Measurements from ENCODE around the gene COL28A1. TPM values are rescaled to one million over a fixed set of nuclear protein-coding genes. Genes with fewer than 3 reads are reported as not detected.
"Not testable (repeated sequence)": the region's sequence is repeated elsewhere in the genome, so short reads cannot be mapped to it uniquely, and the experiment has no call there.

Gene COL28A1
- total RNA-seq, 1 donor from 2014 or later: not detected

DNA sequence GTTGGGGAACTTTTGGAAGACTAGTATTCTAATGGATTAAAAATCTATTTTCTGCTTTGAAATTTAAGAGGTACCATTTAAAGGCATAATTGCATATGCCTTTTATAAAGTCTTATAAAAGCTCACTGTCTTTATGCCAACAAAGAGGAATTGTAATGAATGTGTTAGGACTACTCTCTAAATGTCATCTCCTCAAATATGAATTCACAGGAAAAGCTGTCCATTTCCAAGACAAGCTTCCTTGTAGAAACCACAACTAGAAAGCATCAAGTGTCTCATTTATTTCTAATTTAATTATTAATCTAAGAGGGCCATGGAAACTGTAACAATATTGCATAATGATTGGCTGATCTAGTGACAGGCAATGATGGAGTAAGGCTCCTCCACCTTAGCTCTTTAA is 130.2 kb downstream of the COL28A1 start:
- H3K36me3 Mint-ChIP-seq (ENCODE audit: low read depth, unreplicated experiment): no peaks in the 10 kb centered on the region
- H3K27me3 Mint-ChIP-seq (ENCODE audit: unreplicated experiment): no peaks in the 10 kb centered on the region
- no peak overlapping the region for H3K4me3 Mint-ChIP-seq (ENCODE audit: unreplicated experiment)
- no peaks in the 10 kb centered on the region for H3K4me1 Mint-ChIP-seq (ENCODE audit: unreplicated experiment)
- no peak for DNase-seq (ENCODE audit: low spot score)
- no peak overlapping the region for H3K27ac Mint-ChIP-seq (ENCODE audit: unreplicated experiment)
- H3K9me3 Mint-ChIP-seq (ENCODE audit: unreplicated experiment): no peaks in the 10 kb centered on the region
- TF ChIP-seq, protein P1, sequence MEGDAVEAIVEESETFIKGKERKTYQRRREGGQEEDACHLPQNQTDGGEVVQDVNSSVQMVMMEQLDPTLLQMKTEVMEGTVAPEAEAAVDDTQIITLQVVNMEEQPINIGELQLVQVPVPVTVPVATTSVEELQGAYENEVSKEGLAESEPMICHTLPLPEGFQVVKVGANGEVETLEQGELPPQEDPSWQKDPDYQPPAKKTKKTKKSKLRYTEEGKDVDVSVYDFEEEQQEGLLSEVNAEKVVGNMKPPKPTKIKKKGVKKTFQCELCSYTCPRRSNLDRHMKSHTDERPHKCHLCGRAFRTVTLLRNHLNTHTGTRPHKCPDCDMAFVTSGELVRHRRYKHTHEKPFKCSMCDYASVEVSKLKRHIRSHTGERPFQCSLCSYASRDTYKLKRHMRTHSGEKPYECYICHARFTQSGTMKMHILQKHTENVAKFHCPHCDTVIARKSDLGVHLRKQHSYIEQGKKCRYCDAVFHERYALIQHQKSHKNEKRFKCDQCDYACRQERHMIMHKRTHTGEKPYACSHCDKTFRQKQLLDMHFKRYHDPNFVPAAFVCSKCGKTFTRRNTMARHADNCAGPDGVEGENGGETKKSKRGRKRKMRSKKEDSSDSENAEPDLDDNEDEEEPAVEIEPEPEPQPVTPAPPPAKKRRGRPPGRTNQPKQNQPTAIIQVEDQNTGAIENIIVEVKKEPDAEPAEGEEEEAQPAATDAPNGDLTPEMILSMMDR (IDR thresholded peaks at IDR 0.05; ENCODE audit: unreplicated experiment): no peak

DNA sequence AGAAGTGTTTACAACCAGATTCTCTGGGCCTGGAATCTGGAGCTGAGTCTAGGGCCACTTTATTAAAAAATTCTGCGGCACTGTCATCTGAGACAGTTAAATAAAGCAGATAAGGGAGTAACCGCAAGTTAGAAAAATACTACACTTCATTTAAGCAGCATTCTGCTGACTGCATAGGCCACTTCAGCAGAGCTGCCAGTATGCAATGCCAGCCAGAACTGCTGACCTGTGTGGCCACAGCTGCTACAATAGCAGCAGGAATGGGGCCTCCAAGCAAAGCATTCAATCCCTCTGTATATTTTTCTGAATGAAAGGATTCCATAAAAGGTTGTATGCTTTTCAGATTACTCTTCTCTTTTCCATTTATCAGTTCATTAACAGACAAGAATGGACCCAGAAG is 136.0 kb downstream of the COL28A1 start:
- Mint-ChIP-seq H3K27me3 (ENCODE audit: unreplicated experiment) (no peaks in the 10 kb centered on the region), H3K36me3 (ENCODE audit: low read depth, unreplicated experiment) (no peaks in the 10 kb centered on the region), H3K27ac (ENCODE audit: unreplicated experiment) (no peak overlapping the region), H3K4me3 (ENCODE audit: unreplicated experiment) (no peak overlapping the region), H3K4me1 (ENCODE audit: unreplicated experiment) (no peaks in the 10 kb centered on the region), H3K9me3 (ENCODE audit: unreplicated experiment) (no peaks in the 10 kb centered on the region)
- TF ChIP-seq, protein P1 (IDR thresholded peaks at IDR 0.05; ENCODE audit: unreplicated experiment): no peak
- DNase-seq (ENCODE audit: low spot score): no peak

DNA sequence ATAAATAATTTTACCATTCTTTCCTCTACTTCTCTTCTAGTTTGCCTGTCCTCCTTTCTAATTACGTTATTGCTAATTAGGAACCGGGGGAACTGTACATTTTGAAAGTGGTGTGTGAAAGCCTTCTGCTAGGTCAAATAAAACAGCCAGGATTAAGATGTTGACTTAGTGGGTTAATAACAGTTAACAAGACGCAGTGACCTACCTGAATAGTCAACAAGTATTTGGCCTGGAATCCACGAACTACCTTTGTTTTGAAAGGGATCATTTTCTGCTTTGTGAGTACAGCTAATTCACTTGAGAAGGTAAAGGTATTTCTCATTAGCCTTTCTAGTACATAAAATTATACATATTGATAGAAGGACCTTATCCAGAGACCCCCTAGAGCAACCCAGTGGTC is 139.9 kb downstream of the COL28A1 start:
- TF ChIP-seq, protein P1 (IDR thresholded peaks at IDR 0.05; ENCODE audit: unreplicated experiment): no peak
- H3K4me1 Mint-ChIP-seq (ENCODE audit: unreplicated experiment): no peaks in the 10 kb centered on the region
- H3K4me3 Mint-ChIP-seq (ENCODE audit: unreplicated experiment): no peak overlapping the region
- DNase-seq (ENCODE audit: low spot score): no peak
- no peaks in the 10 kb centered on the region for H3K9me3 Mint-ChIP-seq (ENCODE audit: unreplicated experiment)
- H3K36me3 Mint-ChIP-seq (ENCODE audit: low read depth, unreplicated experiment): no peaks in the 10 kb centered on the region
- H3K27me3 Mint-ChIP-seq (ENCODE audit: unreplicated experiment): peaks cover 2% of the 10 kb centered on the region
- no peak overlapping the region for H3K27ac Mint-ChIP-seq (ENCODE audit: unreplicated experiment)

DNA sequence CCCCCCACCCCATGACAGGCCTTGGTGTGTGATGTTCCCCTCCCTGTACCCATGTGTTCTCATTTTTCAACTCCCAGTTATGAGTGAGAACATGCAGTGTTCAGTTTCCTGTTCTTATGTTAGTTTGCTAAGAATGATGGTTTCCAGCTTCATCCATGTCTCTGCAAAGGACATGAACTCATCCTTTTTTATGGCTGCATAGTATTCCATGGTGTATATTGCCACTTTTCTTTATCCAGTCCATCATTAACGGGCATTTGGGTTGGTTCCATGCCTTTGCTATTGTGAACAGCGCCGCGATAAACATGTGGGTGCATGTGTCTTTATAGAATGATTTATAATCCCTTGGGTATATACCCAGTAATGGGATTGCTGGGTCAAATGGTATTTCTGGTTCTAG is 147.5 kb downstream of the COL28A1 start:
- not testable (repeated sequence) for H3K4me3 Mint-ChIP-seq (ENCODE audit: unreplicated experiment); H3K27me3 Mint-ChIP-seq (ENCODE audit: unreplicated experiment); H3K36me3 Mint-ChIP-seq (ENCODE audit: low read depth, unreplicated experiment); H3K9me3 Mint-ChIP-seq (ENCODE audit: unreplicated experiment); DNase-seq (ENCODE audit: low spot score); H3K27ac Mint-ChIP-seq (ENCODE audit: unreplicated experiment); H3K4me1 Mint-ChIP-seq (ENCODE audit: unreplicated experiment)

DNA sequence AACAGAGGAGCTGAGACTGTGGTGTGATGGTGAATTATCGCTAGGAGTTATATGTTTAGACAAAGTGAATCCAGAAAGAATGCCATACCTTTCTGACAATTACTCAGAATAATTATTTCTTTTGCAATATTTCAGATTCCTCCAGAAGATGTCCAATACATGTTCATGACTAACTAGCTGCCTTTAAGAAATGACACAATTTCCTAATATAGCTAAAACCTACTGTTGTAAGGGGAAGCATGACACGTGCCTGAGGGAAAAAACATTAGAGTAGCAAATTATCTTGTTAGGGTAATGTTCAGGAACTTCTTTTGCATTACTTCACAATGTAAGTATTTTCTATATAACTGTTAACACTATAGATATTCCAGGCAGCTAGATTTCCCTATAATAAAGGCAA is 150.3 kb downstream of the COL28A1 start:
- Mint-ChIP-seq H3K4me1 (ENCODE audit: unreplicated experiment) (no peaks in the 10 kb centered on the region), H3K27ac (ENCODE audit: unreplicated experiment) (no peak overlapping the region), H3K27me3 (ENCODE audit: unreplicated experiment) (no peaks in the 10 kb centered on the region), H3K4me3 (ENCODE audit: unreplicated experiment) (no peak overlapping the region), H3K36me3 (ENCODE audit: low read depth, unreplicated experiment) (no peaks in the 10 kb centered on the region), H3K9me3 (ENCODE audit: unreplicated experiment) (no peaks in the 10 kb centered on the region)
- DNase-seq (ENCODE audit: low spot score): no peak
- TF ChIP-seq, protein P1 (IDR thresholded peaks at IDR 0.05; ENCODE audit: unreplicated experiment): no peak

DNA sequence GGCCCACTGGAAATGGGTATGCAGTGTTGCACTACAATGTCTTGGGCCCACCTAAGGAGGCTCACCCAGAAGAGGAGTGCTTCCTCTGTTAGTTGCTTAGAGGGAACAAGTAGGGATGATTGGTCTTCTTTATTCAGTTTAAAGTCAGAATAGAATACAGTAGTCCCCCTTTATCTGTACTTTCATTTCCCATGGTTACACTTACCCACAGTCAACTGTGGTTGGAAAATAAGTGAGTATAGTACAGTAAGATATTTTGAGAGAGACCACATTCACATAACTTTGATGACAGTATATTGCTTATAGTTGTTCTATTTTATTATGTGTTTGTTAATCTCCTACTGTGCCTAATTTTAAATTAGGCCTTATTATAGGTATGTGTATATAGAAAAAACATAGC is 151.4 kb downstream of the COL28A1 start:
- H3K4me1 Mint-ChIP-seq (ENCODE audit: unreplicated experiment): no peaks in the 10 kb centered on the region
- no peak for DNase-seq (ENCODE audit: low spot score)
- H3K27me3 Mint-ChIP-seq (ENCODE audit: unreplicated experiment): peaks cover 1% of the 10 kb centered on the region
- H3K9me3 Mint-ChIP-seq (ENCODE audit: unreplicated experiment): no peaks in the 10 kb centered on the region
- H3K27ac Mint-ChIP-seq (ENCODE audit: unreplicated experiment): no peak overlapping the region
- no peak overlapping the region for H3K4me3 Mint-ChIP-seq (ENCODE audit: unreplicated experiment)
- TF ChIP-seq, protein P1 (IDR thresholded peaks at IDR 0.05; ENCODE audit: unreplicated experiment): no peak
- no peaks in the 10 kb centered on the region for H3K36me3 Mint-ChIP-seq (ENCODE audit: low read depth, unreplicated experiment)
